ENCODE data around the gene ANKEF1.
"Not testable (repeated sequence)": the region's sequence is repeated elsewhere in the genome, so short reads cannot be mapped to it uniquely, and the experiment has no call there.

The ANKEF1 gene

GRCh38 chr20:10033905-10034650 is 709 bp upstream of the ANKEF1 start:
- TF ChIP-seq CTCF (IDR thresholded peaks at IDR 0.05; ENCODE audit: low read depth, low read length) = no peak
- H3K4me3 ChIP-seq (ENCODE audit: low read depth, low read length) = no peak overlapping the region

- H3K4me3 ChIP-seq (ENCODE audit: low read depth, low read length) = not testable (repeated sequence)
Observed at GRCh38 chr20:10036321-10036720, 1.5 kb downstream of the ANKEF1 start.

GRCh38 chr20:10040070-10040975 is 5.5 kb downstream of the ANKEF1 start:
- no peak overlapping the region for H3K4me3 ChIP-seq (ENCODE audit: low read depth, low read length)
- no peak for TF ChIP-seq CTCF (IDR thresholded peaks at IDR 0.05; ENCODE audit: low read depth, low read length)

GRCh38 chr20:10042086-10042485 is 7.3 kb downstream of the ANKEF1 start:
- H3K4me3 ChIP-seq (ENCODE audit: low read depth, low read length) = no peak overlapping the region
- no peak for TF ChIP-seq CTCF (IDR thresholded peaks at IDR 0.05; ENCODE audit: low read depth, low read length)

GRCh38 chr20:10047427-10047826 is 12.6 kb downstream of the ANKEF1 start:
- H3K4me3 ChIP-seq (ENCODE audit: low read depth, low read length) = no peak overlapping the region
- no peak for TF ChIP-seq CTCF (IDR thresholded peaks at IDR 0.05; ENCODE audit: low read depth, low read length)

GRCh38 chr20:10051185-10051584 is 16.4 kb downstream of the ANKEF1 start:
- TF ChIP-seq CTCF (IDR thresholded peaks at IDR 0.05; ENCODE audit: low read depth, low read length) = no peak
- H3K4me3 ChIP-seq (ENCODE audit: low read depth, low read length) = no peak overlapping the region

- no peak for TF ChIP-seq CTCF (IDR thresholded peaks at IDR 0.05; ENCODE audit: low read depth, low read length)
- no peak overlapping the region for H3K4me3 ChIP-seq (ENCODE audit: low read depth, low read length)
Observed at GRCh38 chr20:10059006-10059405, 24.2 kb downstream of the ANKEF1 start.

All from WI38 (cell line).